GM18502 (cell line): ENCODE data around the gene RBMS1.
"Not testable (repeated sequence)": the region's sequence is repeated elsewhere in the genome, so short reads cannot be mapped to it uniquely, and the experiment has no call there.

Experiments used
- ATAC-seq: cut with Tn5 transposase; IDR thresholded peaks from one replicate; pipeline ENCODE4 v1.9.1; 2021; ENCODE audit warnings: mild to moderate bottlenecking; ENCODE audit not compliant: unreplicated experiment, poor library complexity

Gene RBMS1

DNA sequence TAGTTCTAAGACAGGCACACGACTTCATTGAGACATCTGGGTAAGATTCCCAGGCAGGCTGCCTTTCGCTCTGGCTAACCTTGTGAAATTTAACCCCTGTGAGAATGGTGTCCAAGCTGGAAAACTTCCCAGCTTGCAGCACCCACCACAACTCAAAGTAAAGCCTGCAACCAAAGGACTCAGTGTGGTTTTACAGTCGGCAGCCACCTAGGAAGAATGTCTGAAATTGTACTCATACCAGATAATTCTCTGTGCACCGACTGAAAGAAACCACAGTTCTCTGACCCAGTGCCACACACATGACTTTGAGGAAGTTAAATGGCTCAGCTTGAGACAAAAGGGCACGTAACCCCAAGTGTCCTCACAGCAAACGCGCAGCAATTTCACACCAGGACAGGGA lies 125.7 kb downstream of the RBMS1 start:
- ATAC-seq: peak; percentile 75

DNA sequence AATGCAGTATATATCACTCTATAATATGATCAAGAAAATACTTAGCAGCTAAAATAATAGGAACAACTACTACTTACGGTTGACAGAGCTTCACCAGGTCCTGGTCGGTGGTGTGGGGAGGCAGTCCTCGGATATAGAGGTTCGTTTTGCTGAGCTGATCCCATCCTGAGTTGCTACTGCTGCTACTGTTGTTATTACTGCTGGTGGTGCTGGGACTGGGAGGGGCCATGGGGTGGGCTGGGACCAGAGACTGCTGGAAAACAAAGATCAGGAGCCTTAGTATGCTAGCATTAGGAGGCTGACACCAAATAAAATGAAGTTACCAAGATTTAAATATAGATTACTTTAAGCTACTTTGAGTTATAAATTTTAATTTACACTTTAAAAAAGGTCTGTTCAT lies 126.5 kb downstream of the RBMS1 start:
- ATAC-seq: not testable (repeated sequence)

DNA sequence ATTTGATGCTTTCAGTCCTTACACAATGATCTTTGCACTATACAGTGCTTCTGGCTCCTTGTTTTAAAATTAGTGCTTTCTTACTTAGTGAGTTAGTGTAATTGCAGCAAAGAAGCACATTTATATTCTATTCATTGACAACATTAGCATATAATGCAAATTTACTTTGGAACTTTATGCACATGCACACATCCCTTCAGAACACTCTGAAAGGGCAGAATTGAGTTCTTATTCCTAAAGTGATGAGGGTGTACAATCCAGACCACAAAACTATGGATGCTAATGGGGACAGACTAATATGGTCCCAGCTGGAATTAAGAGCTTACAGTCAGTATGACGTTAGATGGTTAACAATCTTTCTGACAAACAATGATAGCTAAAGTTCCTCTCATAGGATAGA lies 127.1 kb downstream of the RBMS1 start:
- no peak for ATAC-seq

GRCh38 chr2:160365716-160366367 lies 127.8 kb downstream of the RBMS1 start:
- no peak for ATAC-seq

DNA sequence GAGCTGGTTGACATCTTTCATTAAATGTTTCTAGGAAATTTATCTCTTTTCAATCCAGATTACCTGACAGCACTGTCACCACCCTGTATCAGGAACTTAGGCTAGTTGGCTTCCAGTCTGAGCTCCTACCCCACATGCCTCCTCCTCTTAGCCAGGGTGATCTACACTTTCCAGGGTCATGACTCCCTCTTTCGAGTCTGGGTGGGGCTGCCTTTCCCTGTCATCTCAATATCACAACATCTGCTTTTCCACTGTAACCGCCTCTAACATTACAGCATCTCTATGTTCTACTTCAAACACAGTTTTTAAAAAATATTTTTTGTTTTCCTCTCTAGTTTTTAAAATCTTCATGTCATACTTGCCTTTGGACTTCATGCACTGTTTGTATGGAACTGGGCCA lies 129.2 kb downstream of the RBMS1 start:
- ATAC-seq: no peak

DNA sequence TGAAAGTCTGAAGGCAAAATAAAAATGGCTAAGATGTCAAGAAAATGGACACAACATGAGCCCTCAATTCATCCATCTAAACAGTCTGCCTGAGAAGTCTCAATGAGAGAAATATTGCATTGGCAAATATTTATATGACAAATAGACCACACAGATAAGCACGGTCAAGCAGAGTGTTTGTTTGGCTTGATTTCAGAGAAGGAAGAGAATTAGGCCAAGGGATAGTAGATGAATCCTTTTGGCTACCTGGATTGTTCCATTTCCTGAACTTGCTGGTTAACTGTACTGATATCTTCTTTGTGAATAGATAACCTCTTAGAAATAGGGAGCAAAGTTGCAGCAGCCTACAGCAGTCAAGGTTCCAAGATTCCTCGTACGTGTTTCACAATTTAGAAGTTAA lies 129.6 kb downstream of the RBMS1 start:
- no peak for ATAC-seq

DNA sequence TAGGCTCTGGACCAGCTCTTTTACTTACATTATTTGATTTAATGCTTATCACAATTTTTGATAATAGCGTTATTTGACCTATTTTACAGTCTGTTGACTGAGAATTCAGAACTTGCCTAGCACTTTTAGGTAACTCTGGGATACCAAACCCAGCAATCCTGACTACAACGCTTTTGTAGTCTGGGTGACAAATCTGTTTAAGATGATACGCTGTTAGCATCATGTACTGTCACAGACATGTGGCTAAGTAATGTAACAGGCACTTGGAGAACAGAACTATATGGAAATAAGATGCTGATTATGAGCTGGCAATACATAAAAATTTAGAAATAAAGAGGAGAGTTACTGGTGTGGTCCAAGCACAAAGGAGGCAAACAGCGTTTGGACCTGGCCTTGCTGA lies 130.6 kb downstream of the RBMS1 start:
- no peak for ATAC-seq

DNA sequence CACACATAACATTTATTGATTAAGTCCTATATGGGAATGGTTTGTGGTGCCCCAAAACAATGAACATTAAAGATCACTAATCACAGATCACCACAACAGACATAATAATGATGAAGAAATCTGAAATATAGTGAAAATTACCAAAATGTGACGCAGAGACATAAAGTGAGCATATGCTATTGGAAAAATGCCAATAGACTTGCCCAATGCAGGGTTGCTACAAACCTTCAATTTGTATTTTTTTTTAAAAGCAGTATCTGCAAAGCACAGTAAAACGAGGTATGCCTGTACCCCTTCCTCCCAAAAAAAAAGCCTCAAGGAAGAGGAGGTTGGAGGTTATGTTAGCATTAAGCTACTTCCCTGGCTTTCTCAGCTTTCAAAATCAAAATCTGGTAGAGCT lies 131.1 kb downstream of the RBMS1 start:
- no peak for ATAC-seq

DNA sequence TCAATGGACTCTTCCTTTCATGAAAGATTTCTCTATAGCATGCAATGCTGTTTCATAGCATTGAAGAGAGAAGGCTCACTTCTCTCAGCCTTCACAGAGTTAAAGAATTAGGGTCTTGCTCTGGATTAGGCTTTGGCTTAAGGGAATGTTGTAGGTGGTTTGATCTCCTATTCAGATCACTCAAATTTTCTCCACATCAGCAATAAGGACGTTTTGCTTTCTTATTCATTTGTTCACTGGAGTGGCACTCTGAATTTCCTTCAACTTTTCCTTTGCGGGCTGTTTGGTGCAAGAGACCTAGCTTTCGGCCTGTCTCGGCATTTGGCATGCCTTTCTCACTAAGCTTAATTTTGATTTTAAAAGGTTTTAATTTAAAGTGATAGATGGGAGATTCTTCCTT lies 131.6 kb downstream of the RBMS1 start:
- no peak for ATAC-seq

- ATAC-seq: no peak
These were observed 133.4 kb downstream of the RBMS1 start for GRCh38 chr2:160360089-160360757.

GRCh38 chr2:160358046-160358445 lies 135.6 kb downstream of the RBMS1 start:
- ATAC-seq: no peak

- ATAC-seq: no peak
These were observed 137.1 kb downstream of the RBMS1 start for GRCh38 chr2:160356485-160356884.

- ATAC-seq: no peak
These were observed 138.5 kb downstream of the RBMS1 start for GRCh38 chr2:160355080-160355479.

- no peak for ATAC-seq
These were observed 138.9 kb downstream of the RBMS1 start for GRCh38 chr2:160354677-160355076.

GRCh38 chr2:160353813-160354212 lies 139.8 kb downstream of the RBMS1 start:
- no peak for ATAC-seq

GRCh38 chr2:160353166-160353565 lies 140.4 kb downstream of the RBMS1 start:
- ATAC-seq: no peak

GRCh38 chr2:160352500-160352899 lies 141.1 kb downstream of the RBMS1 start:
- ATAC-seq: no peak

- no peak for ATAC-seq
These were observed 141.7 kb downstream of the RBMS1 start for GRCh38 chr2:160351956-160352355.

DNA sequence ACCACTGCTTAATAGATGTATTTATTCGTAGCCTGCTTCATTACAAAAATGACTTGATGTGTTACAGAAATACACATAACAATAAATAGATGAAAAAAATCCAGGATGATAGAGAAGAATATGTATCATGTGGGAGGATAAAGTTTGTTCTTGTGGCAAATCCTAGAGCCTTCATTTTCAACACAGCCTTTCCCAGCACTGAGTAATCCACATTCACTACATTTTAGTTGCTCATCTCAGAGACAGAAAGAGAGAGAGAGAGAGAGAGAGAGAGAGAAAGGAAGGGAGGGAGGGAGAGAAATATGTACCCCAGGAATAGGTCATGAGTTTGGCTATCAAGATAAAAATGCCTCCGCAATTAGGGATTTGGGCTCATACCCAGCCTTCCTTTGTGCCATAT lies 144.3 kb downstream of the RBMS1 start:
- ATAC-seq: no peak

GRCh38 chr2:160347269-160347863 lies 146.2 kb downstream of the RBMS1 start:
- ATAC-seq: no peak

- no peak for ATAC-seq
These were observed 148.4 kb downstream of the RBMS1 start for GRCh38 chr2:160345071-160345764.
